Ecto neural progenitor cell (in vitro differentiated cells): ENCODE results near the gene YPEL1.
A peak's percentile ranks its signal among the peaks of the same experiment; 100 is the strongest.
"Not testable (repeated sequence)": the region's sequence is repeated elsewhere in the genome, so short reads cannot be mapped to it uniquely, and the experiment has no call there.

Experiments
- DNase-seq: peaks from one replicate; pipeline ENCODE4 v3.0.0-alpha.2; 2018; ENCODE audit warnings: low spot score

Gene YPEL1

DNA sequence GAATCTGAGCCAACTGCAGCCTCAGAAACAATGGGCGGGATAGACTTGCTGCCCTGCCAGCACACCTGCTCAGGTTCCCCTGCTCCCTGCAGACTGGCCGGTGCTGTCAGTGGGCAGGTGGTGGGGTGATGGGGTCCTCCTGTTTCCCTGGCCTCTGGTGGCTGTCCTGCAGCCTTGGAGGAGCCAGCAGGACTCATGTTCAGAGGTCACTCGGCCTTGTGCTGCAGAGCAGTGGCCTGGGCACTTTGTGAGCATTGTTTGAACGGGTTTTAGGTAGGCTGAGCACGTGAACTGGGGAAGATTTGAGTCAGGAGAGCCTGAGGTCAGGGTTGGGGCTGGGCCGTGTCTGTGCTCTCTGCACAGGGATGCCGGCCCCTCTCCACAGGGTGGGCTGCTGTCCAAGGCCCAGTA is 52.2 kb downstream of the YPEL1 start:
- no peak for DNase-seq

DNA sequence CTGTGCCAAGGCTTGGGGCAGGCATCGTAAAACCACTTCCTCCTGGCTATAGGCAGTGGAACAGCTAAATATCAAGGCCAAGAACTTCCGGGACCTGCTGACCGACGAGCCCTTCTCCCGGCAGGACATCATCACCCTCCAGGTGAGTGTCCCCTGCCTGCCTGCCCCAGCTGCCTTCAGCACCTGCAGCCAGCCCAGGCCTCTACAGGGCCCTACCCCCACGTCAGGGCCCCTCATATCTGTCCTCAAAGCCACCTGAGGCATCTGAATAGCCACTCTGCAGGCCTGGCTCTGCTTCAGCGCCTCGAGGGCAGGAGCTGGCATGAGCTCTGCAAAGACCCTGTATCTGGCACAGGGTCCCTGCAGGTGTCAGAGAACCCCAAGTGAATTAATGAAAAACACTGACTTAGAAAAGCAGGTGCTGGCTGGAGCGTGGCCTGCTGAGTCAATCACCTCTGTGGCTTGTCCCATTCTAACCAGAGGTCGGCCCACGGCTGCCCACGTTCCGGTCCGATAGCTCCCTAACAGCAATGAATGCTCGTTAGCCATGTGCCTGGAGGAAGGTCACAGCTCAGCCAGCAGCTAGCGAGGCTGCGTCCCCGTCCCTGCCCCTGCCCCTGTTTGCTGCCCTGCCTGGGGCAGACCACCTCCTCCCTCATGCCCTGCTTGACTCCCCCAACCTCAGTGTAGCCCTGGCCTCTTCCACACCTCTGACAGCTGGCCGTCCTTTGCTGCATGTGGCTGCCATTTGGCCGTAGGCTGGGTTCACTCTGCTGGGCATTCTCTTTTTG is 53.0 kb downstream of the YPEL1 start:
- no peak for DNase-seq

DNA sequence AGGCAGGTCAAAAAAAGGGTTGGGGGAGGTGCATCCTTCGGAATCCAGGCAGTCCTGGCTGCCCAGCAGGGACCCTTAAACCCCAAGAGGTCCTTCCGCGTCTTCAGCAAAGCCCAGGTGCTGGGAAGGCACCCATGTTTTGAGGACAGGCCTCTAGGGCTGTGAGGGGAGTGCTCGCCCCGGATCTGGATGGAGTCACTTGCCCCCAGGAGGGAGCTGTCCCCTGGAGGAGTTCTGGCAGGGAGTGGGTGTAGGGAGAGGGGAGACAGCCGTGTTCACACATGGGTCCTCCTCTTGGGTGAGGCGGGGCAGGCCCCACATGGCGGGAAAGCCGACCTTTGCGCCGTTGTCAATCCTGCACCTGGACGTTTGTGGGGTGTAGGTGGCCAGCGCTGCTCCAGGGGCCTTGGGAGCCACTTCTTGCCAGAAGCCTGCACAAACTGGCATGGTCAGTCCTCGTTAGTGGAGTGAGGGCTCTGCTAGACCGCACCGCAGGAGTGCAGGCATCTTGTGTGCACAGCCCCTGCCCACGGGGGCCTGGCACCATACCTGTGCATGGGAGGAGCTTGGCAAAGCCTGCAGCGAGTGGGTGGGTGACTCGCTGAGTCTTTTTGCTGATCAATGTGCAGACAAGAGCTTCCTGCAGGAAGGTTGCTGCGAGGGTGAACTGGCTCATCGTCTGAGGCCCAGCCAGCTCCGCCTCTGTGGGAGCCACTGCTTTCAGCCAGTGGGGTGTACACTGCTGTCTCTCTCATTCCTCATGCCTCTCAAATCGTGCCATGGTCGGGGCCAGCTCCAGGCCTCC is 53.8 kb downstream of the YPEL1 start:
- DNase-seq, result no peak

DNA sequence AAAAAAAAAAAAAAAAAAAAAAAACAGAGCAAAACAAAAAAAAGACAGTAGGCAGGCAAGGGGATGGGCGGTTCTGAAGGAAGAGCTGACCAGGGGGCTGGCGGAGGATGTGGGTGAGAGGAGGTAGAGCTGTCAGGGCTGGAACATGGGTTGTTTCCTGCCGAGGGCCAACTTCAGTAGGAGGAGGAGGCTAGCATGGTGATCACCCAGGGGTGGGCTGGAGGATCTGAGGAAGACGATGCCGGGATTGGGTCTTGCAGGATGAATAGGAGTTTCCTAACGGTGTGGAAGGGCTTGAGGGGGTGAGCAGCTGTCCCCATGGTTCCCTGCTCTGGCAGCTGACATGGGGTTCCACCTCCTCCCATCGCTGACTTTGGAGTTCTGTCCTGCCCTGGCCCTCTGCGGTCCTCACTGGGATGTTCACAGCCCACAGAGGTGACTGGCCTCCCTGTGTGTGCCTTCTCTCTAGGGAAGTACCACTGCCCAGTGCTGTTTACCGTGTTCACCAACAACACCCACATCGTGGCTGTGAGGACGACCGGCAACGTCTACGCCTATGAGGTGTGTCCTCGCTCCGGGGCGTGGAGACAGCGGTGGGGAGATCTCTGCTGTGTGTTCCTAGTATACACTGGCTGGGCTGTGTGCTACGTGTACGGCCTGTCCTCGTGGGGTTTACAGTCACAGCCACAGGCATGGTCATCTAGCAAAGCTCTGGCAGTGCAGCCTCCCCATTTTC is 54.6 kb downstream of the YPEL1 start:
- DNase-seq, result no peak

DNA sequence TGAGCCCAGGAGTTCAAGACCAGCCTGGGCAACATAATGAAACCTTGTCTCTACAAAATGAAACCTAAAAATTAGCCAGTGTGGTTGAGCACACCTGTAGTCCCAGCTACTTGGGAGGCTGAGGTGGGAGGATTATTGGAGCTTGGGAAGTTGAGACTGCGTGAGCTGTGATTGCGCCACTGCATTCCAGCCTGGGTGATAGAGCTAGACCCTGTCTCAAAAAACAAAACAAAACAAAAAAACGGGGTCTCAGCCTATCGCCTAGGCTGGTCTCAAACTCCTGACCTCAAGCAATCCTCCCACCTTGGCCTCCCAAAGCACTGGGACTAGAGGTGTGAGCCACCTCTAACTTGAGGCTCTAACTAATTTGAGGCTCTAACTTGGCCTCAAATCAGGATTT is 56.2 kb downstream of the YPEL1 start:
- no peak for DNase-seq

DNA sequence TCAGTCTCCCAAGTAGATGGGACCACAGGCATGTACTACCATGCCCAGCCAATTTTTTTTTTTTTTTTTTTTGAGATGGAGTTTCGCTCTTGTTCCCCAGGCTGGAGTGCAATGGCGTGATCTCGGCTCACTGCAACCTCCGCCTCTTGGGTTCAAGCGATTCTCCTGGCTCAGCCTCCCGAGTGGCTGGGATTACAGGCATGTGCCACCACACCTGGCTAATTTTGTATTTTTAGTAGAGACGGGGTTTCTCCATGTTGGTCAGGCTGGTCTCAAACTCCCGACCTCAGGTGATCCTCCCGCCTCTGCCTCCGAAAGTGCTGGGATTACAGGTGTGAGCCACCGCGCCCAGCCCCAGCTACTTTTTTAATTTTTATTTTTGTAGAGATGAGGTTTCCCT is 56.8 kb downstream of the YPEL1 start:
- not testable (repeated sequence) for DNase-seq

DNA sequence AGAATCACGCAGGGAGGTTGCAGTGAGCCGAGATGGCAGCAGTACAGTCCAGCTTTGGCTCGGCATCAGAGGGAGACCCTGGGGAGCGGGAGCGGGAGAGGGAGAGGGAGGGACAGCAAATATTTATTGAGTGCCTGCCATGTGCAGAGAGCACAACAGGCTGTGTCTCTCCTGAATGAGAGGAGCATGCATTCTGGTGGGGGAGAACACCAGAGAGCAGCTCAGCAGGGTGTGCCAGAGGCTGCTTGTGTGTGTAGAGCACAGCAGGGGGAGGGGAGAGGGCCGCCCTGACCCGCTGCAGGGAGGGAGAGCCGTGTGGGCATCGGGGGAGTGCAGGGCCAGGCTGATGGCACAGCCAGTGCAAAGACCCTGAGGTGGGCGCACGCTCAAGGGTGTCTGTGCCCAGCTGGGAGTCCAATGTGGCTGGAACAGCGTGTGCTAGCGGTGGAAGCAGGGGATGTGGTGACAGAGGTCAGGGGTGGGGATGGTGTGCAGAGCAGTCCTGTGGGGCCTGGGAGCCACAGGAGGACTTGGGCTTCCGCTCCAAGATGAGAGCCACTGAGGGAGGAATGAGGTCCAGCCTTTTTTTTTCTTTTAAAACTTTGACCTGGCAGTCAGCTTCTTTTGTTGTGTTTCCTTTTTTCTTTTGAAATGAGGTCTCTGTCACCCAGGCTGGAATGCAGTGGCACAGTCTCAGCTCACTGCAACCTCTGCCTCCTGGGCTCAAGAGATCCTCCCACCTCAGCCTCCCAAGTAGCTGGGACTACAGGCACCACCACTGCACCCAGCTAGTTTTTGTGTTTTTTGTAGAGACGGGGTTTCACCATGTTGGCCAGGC is 57.8 kb downstream of the YPEL1 start:
- DNase-seq, result no peak

DNA sequence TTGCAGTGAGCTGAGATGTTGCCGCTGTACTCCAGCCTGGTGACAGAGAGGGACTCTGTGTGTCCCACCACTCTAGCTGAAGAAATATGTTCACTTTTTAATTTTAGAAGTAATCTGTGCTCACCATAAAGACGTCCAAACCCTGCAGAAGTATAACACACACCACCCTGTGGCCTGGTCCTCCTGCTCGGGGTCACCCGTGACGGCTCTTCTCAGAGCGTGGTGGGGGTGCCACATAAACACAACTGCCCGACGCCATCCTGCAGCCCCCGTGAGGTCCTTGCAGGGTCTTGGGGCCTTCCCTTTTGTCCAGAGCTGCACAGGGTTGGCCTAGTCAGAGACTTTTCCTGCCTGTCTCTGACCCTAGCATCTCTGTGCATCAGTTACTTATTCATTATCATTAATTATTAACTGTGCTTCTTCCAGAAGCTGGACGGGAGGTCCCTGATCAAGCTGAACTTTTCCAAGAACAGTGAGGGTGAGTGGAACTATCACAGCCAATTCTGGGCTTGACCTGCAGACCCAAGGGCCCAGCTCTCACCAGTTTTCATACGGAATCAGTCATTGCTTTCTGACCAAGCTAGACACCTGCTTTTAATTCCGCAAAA is 60.9 kb downstream of the YPEL1 start:
- DNase-seq, result no peak

DNA sequence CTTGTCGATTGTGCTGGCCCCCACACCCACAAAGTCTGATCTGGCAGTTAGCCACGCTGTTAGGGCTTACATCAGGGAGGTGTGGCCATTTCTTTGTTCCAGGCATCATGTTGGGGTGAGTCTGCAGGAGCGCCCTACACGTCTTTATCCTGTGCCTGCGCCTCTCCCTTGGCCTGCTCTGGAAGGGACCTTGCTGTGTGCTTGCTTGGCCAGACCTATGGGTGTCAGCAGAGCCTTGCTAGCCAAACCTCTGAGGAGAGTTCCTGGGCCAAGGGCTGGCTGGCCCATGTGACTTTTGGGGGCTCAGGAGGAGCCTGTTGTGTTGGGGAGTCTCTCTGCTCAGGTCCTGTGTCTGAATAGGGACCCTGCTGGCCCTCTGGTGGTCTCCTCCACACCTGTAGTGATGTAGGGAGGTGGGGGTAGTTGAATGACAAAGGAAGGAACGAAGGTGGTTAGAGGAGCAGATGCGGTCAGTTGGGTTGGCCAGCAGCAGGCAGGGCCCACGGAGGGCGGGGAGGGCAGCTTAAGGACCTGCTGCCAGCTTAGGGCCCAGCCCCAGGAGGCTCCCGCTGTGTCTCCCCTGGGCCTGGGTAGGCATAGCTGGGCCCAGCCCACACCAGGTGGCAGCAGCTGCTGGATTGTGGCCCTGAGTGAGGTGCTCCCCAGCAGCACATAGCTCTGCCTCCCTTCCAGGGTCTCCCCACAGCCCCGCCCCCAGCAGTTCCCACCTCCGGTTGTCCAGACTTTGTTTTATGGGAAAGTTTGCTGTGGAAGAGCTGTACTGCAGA is 61.9 kb downstream of the YPEL1 start:
- no peak for DNase-seq

DNA sequence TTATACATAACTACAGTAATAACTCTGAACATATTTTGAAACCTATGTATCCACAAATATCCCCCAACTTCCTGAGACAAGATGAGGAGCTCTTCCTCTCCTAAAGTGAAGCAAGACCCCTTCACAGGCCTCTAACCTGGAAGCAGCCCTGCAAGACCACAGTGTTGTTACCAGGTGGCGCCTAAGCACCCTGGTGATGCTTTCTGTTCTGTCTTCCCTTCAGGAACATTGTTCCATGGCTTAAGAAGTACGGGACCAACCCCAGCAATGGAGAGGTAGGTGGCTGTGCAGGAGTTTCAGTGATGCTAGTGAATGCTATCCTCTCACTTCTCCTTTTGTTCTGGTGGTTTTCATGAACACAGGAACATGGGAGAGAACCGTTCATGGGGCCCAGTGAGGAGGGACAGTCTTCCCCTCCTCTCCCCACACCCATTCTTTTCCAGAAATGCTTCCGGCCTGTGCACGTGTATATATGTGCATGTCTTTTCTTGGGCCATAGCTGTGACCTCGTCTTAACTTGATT is 63.4 kb downstream of the YPEL1 start:
- no peak for DNase-seq

DNA sequence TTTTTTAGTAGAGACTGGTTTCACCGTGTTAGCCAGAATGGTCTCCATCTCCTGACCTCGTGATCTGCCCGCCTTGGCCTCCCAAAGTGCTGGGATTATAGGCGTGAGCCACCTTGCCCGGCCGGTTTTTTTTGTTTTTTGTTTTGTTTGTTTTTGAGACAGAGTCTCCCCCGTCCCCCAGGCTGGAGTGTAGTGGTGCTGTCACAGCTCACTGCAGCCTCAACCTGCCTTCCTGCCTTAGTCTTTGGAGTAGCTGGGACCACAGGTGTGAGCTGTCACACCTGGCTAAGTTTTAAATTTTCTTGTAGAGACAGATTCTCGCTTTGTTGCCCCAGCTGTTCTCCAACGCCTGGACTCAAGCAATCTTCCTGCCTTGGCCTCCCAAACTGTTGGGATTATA is 66.6 kb downstream of the YPEL1 start:
- DNase-seq, result no peak

DNA sequence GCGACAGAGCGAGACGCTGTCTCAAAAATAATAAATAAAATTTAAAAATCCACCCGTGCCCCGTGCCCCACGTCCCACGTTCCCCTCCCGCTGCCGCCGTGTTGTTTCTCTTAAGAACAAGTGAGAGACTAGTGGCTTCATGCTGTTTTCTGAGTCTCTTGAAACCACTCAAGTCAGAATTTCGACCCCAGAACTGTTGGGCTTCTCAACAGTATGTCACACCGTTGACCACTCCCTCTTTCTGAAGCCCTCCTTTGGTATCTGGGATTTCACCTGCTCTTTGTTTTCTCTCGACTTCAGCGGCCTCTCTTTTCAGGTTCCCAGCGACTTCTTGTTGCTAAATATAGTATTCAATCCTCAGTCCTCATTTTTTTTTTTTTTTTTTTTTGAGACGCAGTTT is 68.8 kb downstream of the YPEL1 start:
- DNase-seq, result no peak

DNA sequence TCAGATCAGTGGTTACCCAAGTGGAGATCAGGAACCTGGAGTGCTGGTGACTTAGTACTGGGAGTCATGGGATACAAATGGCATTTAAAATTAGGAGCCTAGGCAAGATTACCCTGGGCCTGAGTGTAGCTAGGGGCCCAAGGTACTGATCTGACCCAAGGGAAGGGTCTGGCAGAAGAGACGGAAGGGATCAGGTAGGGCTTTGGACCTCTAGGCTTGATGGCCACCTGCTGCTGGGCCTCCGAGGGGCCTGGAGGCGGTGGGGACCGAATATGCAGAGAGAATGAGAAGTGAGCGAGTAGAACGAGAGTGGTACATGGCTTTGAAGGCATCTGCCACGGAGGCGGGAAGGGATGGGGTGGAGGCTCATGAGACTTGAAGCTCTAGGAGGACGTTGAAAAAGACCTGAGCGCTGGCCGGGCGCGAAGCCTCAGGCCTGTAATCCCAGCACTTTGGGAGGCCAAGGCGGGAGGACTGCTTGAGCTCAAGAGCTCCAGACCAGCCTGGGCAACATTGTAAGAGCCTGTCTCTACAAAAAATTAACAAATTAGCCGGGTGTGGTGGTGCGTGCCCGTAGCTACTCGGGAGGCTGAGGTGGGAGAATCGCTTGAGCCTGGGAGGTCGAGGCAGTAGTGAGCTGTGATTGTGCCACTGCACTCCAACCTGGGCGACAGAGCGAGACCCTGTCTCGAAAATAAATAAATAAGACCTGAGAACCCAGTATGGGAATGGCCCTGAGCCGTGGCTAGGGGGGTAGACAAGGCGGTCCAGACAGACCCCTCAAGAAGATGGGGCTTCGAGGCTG is 70.3 kb downstream of the YPEL1 start:
- DNase-seq, result no peak

DNA sequence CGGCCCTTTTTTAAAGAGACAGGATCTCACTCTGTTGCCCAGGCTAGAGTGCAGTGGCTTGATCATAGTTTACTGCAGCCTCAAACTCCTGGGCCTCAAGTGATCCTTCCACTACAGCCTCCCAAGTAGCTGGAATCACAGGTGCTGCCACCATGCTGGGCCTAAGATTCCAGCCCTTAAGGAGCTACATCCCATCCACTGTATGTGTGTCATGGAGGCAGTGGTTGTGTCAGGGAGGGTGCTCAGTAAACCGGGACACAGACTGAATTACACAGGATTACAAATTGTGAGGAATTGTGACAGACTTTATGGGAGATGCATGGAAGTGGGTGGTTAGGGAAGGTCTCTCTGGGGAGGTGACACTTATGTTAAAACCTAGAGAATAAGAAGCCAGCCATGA is 71.9 kb downstream of the YPEL1 start:
- DNase-seq, result no peak

DNA sequence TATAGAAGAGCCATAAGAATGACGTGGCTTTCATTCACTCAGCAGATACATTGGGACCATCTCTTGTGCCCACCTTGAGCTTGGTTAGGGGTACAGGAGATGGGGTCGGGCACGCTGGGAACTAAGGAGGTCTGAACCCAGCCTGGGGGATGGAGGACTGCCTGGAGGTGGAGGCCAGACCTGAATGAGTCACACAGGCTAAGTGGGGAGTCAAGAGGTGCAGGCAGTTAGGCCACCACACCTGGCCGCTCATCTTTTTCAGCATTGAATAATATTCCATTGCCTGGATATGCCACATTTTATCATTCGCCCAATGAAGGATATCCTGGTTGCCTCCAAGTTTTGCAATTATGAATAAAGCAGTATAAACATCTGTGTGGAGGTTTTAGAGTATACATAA is 73.6 kb downstream of the YPEL1 start:
- no peak for DNase-seq

DNA sequence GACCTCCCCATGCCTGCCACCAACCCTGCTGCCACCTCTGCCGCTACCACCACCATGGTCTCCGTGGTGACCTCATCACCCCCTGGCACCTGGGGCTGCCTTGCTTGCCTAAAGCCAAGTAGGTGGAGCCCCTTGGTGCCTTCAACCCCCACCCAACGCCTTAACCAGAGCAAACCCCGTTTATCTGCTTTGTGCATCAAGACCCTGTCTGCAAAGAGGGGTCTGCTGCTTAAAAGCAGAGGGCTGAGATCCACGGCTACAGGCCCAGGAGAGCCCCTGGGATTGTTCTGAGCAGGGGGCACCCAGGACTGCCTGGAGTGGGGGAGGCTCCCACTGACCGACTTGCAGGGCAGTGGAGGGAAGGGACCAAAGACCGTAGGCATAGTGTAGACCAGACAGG is 74.7 kb downstream of the YPEL1 start:
- DNase-seq, result no peak

DNA sequence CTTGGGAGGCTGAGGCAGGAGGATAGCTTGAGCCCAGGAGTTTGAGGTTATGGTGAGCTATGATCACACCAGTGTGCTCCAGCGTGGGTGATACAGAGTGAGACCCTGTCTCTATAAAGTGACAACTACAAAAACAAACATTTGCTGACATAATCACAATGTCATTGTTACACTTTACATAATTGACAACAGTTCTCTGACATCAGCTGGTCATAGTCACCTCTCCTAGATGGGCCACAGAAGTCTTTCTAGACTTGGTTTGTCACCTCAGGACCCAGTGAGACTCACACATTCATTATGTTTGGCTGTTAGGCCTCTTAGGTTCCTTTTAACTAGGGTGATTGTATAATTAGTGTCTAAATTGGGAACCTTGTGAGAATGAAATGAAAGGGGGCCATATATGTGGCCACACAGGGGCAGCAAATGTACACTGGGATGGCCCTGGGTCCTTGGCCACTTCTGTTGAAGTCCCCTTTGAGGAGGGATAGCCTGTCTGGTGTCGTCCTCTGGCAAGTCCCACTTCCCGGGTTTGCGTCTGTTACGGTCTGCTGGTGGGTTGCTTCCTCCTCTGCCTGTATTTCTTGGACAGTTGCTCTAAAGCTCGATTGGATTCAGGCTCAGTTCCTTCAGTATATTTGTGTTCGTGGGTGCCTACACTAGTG is 75.6 kb downstream of the YPEL1 start:
- DNase-seq, result no peak

DNA sequence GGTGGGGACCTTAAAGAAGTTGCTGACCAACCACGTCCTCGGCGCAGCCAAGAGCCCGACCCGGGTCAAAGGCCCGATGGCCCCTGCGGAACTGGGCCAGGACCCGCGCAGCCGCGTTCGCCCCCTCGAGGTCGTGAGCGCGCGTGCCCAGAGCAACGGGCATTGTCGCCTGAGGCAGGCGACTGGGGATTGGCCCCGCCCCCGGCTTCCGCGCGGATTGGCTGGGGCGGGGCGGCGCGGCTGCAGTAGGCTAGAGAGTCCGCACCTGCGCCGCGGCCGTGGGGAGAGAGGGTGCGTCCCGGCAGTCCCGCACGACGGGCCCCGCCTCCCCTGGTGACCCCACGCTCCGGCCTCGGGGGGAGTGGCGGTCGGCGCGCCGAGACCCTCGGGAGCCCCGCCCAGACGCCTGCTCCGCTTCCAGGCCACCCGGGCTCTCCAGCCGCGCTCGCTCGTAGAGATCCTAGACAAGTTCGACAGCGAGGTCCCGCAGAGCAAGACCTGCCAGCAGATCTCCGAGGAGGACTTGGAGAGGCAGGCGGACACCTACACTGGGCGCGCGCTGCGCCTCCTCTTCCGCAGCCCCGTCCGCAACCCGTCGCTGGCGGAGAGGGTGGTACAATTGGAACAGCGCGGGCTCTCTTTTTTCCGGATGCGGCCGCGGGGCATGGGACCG is 78.1 kb downstream of the YPEL1 start:
- DNase-seq, result peak; percentile 91

DNA sequence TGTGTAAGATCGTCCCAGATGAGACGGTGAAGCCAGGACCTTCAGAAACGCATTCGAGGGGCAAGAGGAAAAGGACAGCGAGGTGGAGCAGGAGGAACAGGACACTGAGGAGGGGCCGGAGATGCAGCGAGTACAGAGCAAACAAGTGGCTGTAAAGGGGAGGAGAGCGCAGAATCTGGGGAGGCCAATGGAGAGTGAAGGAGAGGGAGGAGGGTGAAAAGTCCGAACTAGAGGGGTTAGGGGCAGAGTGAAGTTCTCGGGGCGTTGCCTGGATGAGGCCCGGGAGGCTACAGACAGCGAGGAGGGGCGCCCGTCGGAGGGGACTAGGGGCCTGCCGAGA is 78.6 kb downstream of the YPEL1 start:
- DNase-seq, result no peak
